MCF 10A (cell line): Measurements from ENCODE around the gene KCNMA1. TPM values are rescaled to one million over a fixed set of nuclear protein-coding genes. Genes with fewer than 3 reads are reported as not detected.

Experiments
- BruUV-seq: library from RNA; stranded (reverse); fragments of 400-500 nt; replicated peaks from 2 replicates; lab custom pipeline; 2021; lab: Mats Ljungman, UMichigan
- CTCF ChIA-PET: fragments of 300-600 bp; sonication (Branson Sonifier 250); formaldehyde crosslinking; extraction: SDS; loops from one replicate; lab custom pipeline; 2021; ENCODE audit warnings: antibody characterized with exemption, inconsistent platforms; lab: Yijun Ruan, JAX
- POLR2A ChIA-PET: fragments of 300-600, 350-650 bp; sonication (Branson Sonifier 250); formaldehyde crosslinking; extraction: SDS; loops from one replicate; lab custom pipeline; 2020; ENCODE audit warnings: antibody characterized with exemption, inconsistent platforms; lab: Yijun Ruan, JAX
- DNase-seq: peaks from one replicate; pipeline ENCODE4 v3.0.0-alpha.2; 2018; ENCODE audit not compliant: unreplicated experiment
- H3K27ac Mint-ChIP-seq: one replicate; pipeline ENCODE4 v1.8.0; 2022; ENCODE audit warnings: mild to moderate bottlenecking, low read depth, mixed read lengths; ENCODE audit not compliant: unreplicated experiment
- H3K27me3 Mint-ChIP-seq: one replicate; pipeline ENCODE4 v1.8.0; 2022; ENCODE audit warnings: mixed read lengths; ENCODE audit not compliant: insufficient read depth, unreplicated experiment
- H3K36me3 Mint-ChIP-seq: one replicate; pipeline ENCODE4 v1.8.0; 2022; ENCODE audit warnings: mild to moderate bottlenecking, moderate library complexity, mixed read lengths; ENCODE audit not compliant: insufficient read depth, unreplicated experiment
- H3K4me1 Mint-ChIP-seq: one replicate; pipeline ENCODE4 v1.8.0; 2022; ENCODE audit warnings: mixed read lengths; ENCODE audit not compliant: insufficient read depth, unreplicated experiment
- H3K4me3 Mint-ChIP-seq: one replicate; pipeline ENCODE4 v1.8.0; 2022; ENCODE audit warnings: mild to moderate bottlenecking, moderate library complexity, mixed read lengths; ENCODE audit not compliant: unreplicated experiment
- H3K9me3 Mint-ChIP-seq: one replicate; pipeline ENCODE4 v1.8.0; 2022; ENCODE audit warnings: mixed read lengths; ENCODE audit not compliant: unreplicated experiment
- intact Hi-C: fragments of 100-400 bp; cut with micrococcal nuclease; formaldehyde crosslinking; loops from 2 replicates; pipeline ENCODE4 v1.14.1; 2022
- total RNA-seq: library from RNA; stranded (reverse); gene quantifications from 2 replicates; pipeline ENCODE4 v1.2.3, GENCODE V29; 2022
- TF ChIP-seq, protein P1 (sequence below): fragments of 200-600 bp; IDR thresholded peaks from one replicate; pipeline ENCODE4 v1.8.0; 2022; ENCODE audit warnings: antibody characterized with exemption, mild to moderate bottlenecking; ENCODE audit not compliant: unreplicated experiment

The KCNMA1 gene
- total RNA-seq, 1 experiment from 2014 or later, result 7.5 TPM

DNA sequence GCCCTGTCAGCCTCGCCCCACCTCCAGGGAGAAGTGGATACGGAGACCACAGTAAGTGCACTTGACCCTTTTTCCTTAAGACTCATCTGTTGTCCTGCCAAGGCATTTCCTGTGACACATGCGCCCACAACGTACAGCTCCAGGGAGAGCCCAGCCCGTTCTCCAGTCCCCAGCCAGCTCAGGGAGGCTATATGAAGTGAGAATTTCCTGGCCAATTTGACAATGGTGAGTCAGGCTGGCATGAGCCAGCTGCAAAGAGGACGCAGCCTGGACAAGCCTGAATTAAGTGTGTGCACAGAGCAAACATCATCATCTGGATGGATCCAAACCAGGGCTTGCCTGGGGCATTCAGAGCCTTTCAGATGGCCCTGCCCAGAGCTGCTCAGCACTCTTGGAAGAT lies 244.8 kb downstream of the KCNMA1 start:
- POLR2A ChIA-PET, result interaction anchor here (0.6 to 1.9 kb wide), 10 partner anchors 23 to 319 kb away, joined by 3 to 5 read pairs (median 3); no protein-coding TSS in a partner anchor
- Mint-ChIP-seq H3K9me3 (no peaks in the 10 kb centered on the region), H3K27me3 (no peaks in the 10 kb centered on the region), H3K27ac (peak overlapping the region; percentile 18), H3K4me3 (peak overlapping the region; percentile 39), H3K4me1 (peaks cover 37% of the 10 kb centered on the region), H3K36me3 (no peaks in the 10 kb centered on the region)
- BruUV-seq, result no TSS peak
- CTCF ChIA-PET, result interaction anchor here (0.7 to 6.2 kb wide), 21 partner anchors 9 to 1305 kb away, joined by 3 to 95 read pairs (median 5); partner anchors contain the start of gene KCNMA1
- TF ChIP-seq, protein P1, sequence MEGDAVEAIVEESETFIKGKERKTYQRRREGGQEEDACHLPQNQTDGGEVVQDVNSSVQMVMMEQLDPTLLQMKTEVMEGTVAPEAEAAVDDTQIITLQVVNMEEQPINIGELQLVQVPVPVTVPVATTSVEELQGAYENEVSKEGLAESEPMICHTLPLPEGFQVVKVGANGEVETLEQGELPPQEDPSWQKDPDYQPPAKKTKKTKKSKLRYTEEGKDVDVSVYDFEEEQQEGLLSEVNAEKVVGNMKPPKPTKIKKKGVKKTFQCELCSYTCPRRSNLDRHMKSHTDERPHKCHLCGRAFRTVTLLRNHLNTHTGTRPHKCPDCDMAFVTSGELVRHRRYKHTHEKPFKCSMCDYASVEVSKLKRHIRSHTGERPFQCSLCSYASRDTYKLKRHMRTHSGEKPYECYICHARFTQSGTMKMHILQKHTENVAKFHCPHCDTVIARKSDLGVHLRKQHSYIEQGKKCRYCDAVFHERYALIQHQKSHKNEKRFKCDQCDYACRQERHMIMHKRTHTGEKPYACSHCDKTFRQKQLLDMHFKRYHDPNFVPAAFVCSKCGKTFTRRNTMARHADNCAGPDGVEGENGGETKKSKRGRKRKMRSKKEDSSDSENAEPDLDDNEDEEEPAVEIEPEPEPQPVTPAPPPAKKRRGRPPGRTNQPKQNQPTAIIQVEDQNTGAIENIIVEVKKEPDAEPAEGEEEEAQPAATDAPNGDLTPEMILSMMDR, result no peak
- intact Hi-C loops, result loop anchor here (1.0 to 5.0 kb wide), 8 partner anchors 36 to 364 kb away; no protein-coding TSS in a partner anchor
- DNase-seq, result peak; percentile 98

GRCh38 chr10:77392236-77392721 lies 245.3 kb downstream of the KCNMA1 start:
- POLR2A ChIA-PET, result interaction anchor here (1.0 to 1.9 kb wide), 6 partner anchors 33 to 320 kb away, joined by 3 to 5 read pairs (median 4); no protein-coding TSS in a partner anchor
- CTCF ChIA-PET, result interaction anchor here (0.6 to 6.2 kb wide), 22 partner anchors 9 to 1305 kb away, joined by 3 to 95 read pairs (median 4); partner anchors contain the start of gene KCNMA1
- H3K27ac Mint-ChIP-seq, result no peak overlapping the region
- no peaks in the 10 kb centered on the region for H3K27me3 Mint-ChIP-seq
- intact Hi-C loops, result loop anchor here (1.0 to 5.0 kb wide), 8 partner anchors 35 to 365 kb away; no protein-coding TSS in a partner anchor
- H3K4me1 Mint-ChIP-seq, result peaks cover 37% of the 10 kb centered on the region
- no peaks in the 10 kb centered on the region for H3K36me3 Mint-ChIP-seq
- TF ChIP-seq, protein P1, result no peak
- no peaks in the 10 kb centered on the region for H3K9me3 Mint-ChIP-seq
- peak overlapping the region; percentile 39 for H3K4me3 Mint-ChIP-seq
- BruUV-seq, result no TSS peak
- peak; percentile 45 for DNase-seq

GRCh38 chr10:77391605-77392235 lies 245.9 kb downstream of the KCNMA1 start:
- Mint-ChIP-seq H3K27ac (no peak overlapping the region), H3K27me3 (no peaks in the 10 kb centered on the region), H3K9me3 (no peaks in the 10 kb centered on the region), H3K36me3 (no peaks in the 10 kb centered on the region), H3K4me3 (no peak overlapping the region), H3K4me1 (peaks cover 41% of the 10 kb centered on the region)
- DNase-seq, result peak; percentile 82
- TF ChIP-seq, protein P1, result peak; percentile 60
- ChIA-PET POLR2A (interaction anchor here (0.7 to 1.3 kb wide), 4 partner anchors 32 to 321 kb away, joined by 3 to 4 read pairs (median 4); no protein-coding TSS in a partner anchor), CTCF (interaction anchor here (0.6 to 6.2 kb wide), 16 partner anchors 10 to 427 kb away, joined by 3 to 95 read pairs (median 4); no protein-coding TSS in a partner anchor)
- BruUV-seq, result no TSS peak
- intact Hi-C loops, result loop anchor here (1.0 to 5.0 kb wide), 8 partner anchors 34 to 366 kb away; no protein-coding TSS in a partner anchor

DNA sequence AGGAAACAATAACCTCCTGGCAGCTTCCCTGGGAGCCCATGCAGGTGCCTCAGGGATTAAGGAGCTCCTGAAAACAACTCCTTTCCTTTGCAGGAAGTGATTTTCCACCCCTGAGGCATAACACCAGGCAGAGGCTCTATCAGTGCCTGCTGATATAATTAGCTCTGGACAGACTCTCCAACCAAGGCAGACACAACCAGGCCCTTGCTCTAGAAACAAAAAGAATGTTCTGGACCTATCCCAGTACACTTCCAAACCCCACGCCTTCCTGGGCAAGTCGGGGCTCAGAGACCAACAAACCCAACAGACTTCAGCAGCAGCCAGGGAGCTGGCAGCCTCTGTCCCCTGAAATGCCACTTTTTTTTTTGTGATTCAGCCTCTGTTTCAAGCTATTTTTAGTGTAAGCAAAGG lies 247.1 kb downstream of the KCNMA1 start:
- Mint-ChIP-seq H3K36me3 (no peaks in the 10 kb centered on the region), H3K4me1 (peaks cover 39% of the 10 kb centered on the region), H3K27ac (peak overlapping the region; percentile 23), H3K27me3 (no peaks in the 10 kb centered on the region), H3K9me3 (no peaks in the 10 kb centered on the region), H3K4me3 (no peak overlapping the region)
- BruUV-seq, result no TSS peak
- CTCF ChIA-PET, result interaction anchor here (0.6 to 6.2 kb wide), 20 partner anchors 14 to 374 kb away, joined by 3 to 95 read pairs (median 3); no protein-coding TSS in a partner anchor
- TF ChIP-seq, protein P1, result no peak
- DNase-seq, result no peak
- intact Hi-C loops, result loop anchor here (5.0 kb wide), 2 partner anchors 197 to 367 kb away; no protein-coding TSS in a partner anchor
- POLR2A ChIA-PET, result interaction anchor here (0.7 to 1.0 kb wide), 5 partner anchors 16 to 1723 kb away, joined by 3 to 6 read pairs (median 3); no protein-coding TSS in a partner anchor
